Fibroblast of pulmonary artery (primary cell): ENCODE measurements around the gene CXCR1.
A peak's percentile ranks its signal among the peaks of the same experiment; 100 is the strongest.

Source experiments
- DNase-seq: peaks from one replicate; pipeline ENCODE4 v3.0.0-alpha.2; 2010; ENCODE audit warnings: low read depth
- H3K4me3 ChIP-seq: replicated peaks from 2 replicates; pipeline ENCODE4 v1.5.1; 2011; ENCODE audit warnings: low read depth, mild to moderate bottlenecking, control low read depth, low read length, moderate library complexity
- TF ChIP-seq, protein P1 (sequence below): IDR thresholded peaks from 2 replicates; pipeline ENCODE4 v1.5.1; 2011; ENCODE audit warnings: mild to moderate bottlenecking, control low read depth, low read length, inconsistent platforms; ENCODE audit errors: missing control alignments

The CXCR1 gene

DNA sequence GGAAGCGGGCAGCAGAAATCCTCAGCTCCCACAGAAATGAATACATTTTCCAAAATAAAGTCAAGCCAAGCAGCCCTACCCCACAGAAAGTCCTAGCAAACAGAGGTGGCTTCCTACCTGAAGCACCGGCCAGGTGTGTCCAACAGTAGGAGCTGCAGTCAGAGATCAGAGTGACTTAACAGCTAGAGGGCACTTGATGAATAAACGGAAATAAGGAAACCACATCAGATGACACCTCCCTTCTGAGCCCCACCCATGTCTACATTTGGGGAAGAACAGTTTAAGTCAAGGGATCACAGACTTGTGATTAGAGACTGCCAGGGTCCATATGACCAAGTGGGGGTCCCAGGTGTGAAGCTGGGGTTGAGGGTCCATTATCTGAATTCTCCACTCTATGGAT, at the start of gene CXCR1:
CXCR1 (minus strand) TSS at position 172 of the 400 bp plus-strand sequence. CDS start 1,751 bp downstream, outside the sequence.
- H3K4me3 ChIP-seq = no peak within 1 kb of the TSS
- no peak for DNase-seq
- TF ChIP-seq, protein P1, sequence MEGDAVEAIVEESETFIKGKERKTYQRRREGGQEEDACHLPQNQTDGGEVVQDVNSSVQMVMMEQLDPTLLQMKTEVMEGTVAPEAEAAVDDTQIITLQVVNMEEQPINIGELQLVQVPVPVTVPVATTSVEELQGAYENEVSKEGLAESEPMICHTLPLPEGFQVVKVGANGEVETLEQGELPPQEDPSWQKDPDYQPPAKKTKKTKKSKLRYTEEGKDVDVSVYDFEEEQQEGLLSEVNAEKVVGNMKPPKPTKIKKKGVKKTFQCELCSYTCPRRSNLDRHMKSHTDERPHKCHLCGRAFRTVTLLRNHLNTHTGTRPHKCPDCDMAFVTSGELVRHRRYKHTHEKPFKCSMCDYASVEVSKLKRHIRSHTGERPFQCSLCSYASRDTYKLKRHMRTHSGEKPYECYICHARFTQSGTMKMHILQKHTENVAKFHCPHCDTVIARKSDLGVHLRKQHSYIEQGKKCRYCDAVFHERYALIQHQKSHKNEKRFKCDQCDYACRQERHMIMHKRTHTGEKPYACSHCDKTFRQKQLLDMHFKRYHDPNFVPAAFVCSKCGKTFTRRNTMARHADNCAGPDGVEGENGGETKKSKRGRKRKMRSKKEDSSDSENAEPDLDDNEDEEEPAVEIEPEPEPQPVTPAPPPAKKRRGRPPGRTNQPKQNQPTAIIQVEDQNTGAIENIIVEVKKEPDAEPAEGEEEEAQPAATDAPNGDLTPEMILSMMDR = no peak

DNA sequence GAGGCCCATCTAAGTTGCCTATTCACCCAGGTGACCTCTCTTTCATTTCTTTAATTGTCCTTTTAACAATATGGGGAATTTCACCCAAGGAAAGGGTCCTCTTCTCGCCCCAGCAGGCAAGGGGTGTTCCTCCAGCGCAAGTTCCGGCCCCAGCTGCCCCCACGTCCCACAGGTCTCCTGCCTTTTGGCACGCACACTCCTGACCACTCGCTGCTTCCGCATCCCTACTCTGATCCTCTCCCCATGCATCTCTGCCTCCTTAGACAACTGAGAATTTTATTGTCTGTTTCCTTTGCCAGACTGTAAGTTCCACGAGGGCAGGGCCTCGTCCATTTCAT, 49.5 kb upstream of the CXCR1 start:
- TF ChIP-seq, protein P1 = no peak
- DNase-seq = no peak
- peak overlapping the region; percentile 96 for H3K4me3 ChIP-seq

DNA sequence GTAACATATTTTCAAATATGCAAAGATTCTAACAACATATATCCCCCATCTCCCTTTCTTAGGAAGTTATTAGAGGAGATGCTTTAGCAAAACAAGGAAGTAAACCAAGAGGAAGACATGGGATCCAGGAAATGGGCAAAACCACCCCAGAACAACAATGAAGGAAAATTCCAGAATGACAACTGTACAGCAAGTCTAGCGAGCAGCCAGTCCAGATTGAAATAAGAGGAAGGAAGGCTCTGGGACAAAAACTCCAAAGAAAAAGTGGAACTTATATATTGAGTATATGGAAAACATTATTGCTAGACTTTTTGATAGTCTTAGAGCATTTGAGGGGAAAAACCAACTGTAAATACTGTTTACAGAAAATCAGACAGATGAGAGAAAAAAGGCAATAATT, 47.4 kb upstream of the CXCR1 start:
- TF ChIP-seq, protein P1 = no peak
- DNase-seq = no peak
- no peak overlapping the region for H3K4me3 ChIP-seq

DNA sequence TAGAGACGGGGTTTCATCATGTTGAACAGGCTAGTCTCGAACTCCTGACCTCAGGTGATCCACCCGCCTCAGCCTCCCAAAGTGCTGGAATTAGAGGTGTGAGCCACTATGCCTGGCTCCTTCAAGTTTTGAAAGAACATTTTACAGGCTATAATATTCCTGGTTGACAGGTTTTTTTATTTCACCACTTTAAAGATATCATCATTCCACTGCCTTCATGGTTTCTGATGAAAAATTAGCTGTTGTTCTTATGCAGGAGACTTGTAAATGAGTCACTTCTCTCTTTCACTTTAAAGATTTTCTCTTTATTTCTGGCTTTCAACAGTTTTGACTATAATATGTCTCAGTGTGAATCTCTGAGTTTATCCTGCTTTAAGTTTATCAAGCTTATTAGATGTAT, 42.3 kb upstream of the CXCR1 start:
- no peak overlapping the region for H3K4me3 ChIP-seq
- DNase-seq = no peak
- TF ChIP-seq, protein P1 = no peak

DNA sequence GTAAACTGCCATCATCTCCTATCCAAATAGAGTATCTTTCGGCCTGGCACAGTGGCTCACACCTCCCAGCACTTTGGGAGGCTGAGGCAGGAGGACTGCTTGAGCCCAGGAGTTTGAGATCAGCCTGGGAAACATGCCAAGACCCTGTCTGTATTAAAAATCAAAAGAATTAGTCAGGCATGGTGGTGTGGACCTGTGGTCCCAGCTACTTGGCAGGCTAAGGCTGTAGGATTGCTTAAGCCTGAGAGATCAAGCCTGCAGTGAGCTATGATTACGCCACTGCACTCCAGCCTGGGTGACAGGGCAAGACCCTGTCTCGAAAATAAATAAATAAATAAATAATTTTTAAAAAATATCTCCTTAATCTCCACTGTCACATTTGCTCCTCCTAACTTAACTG, 35.5 kb upstream of the CXCR1 start:
- H3K4me3 ChIP-seq = no peak overlapping the region
- DNase-seq = peak; percentile 52
- TF ChIP-seq, protein P1 = no peak

DNA sequence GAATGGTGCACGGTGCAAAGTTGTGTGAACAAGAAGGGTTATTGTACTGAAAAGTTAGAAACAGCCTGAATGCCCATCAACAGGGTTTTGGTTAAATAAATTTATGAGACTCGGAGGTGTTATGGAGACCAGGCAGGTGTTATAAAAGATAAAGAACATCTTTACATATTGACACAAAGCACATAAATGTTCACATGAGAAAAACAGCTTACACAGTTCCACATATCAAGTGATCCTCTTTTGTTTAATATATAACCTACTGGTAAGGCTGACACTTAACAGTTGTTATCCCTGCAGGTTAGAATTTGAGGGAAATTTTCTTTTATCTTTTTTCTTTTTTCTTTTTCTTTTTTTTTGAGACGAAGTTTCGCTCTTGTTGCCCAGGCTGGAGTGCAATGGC, 30.2 kb upstream of the CXCR1 start:
- TF ChIP-seq, protein P1 = no peak
- DNase-seq = no peak
- H3K4me3 ChIP-seq = no peak overlapping the region

DNA sequence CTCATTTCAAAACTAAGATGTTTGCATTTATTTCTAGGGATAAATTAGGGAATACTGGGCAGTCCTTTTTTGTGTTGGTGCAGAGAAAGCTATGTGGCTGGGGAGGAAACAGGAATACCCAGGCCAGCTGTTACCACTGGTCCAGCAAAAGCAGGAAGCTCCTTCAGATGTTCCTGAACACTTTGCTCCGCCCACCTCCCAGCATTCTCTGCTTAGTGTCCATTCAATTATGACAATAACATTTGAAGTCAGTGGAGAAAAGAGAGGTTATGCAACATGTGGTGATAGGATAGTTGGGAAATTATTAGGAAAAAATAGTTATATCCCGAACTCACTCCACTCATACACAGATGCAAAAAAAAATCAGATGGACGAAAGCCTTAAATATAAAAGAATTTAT, 28.1 kb upstream of the CXCR1 start:
- no peak overlapping the region for H3K4me3 ChIP-seq
- peak; percentile 56 for DNase-seq

More for the DNA sequence above, 28.1 kb upstream of the CXCR1 start:
- TF ChIP-seq, protein P1 = no peak
